Activated naive CD4-positive, alpha-beta T cell treated with anti-CD3 and anti-CD28 coated beads for 36 hours (primary cell): Measurements from ENCODE around the gene MC3R. TPM values are rescaled to one million over a fixed set of nuclear protein-coding genes. Genes with fewer than 3 reads are reported as not detected.

ENCODE experiments used
- CTCF ChIA-PET: fragments of 350-600 bp; sonication (Branson Sonifier 250); formaldehyde crosslinking; loops from one replicate; lab custom pipeline; 2021; ENCODE audit warnings: antibody characterized with exemption; lab: Charles Lee
- DNase-seq: peaks from one replicate; pipeline ENCODE4 v3.0.0-alpha.2; 2020
- H3K27ac Mint-ChIP-seq: one replicate; pipeline ENCODE4 v1.8.0; 2021; ENCODE audit warnings: mild to moderate bottlenecking, mixed read lengths
- H3K27me3 Mint-ChIP-seq: one replicate; pipeline ENCODE4 v1.8.0; 2021; ENCODE audit warnings: low read depth, mixed read lengths
- H3K36me3 Mint-ChIP-seq: one replicate; pipeline ENCODE4 v1.8.0; 2021; ENCODE audit warnings: low read depth, mixed read lengths
- H3K4me1 Mint-ChIP-seq: one replicate; pipeline ENCODE4 v1.8.0; 2021; ENCODE audit warnings: low read depth, mixed read lengths
- H3K4me3 Mint-ChIP-seq: one replicate; pipeline ENCODE4 v1.8.0; 2021; ENCODE audit warnings: mild to moderate bottlenecking, moderate library complexity, mixed read lengths
- H3K9me3 Mint-ChIP-seq: one replicate; pipeline ENCODE4 v1.8.0; 2021; ENCODE audit warnings: mixed read lengths
- intact Hi-C: fragments of 100-400 bp; cut with micrococcal nuclease; formaldehyde crosslinking; loops from one replicate; pipeline ENCODE4 v1.15.1; 2023
- total RNA-seq, 2 experiments: library from RNA; stranded (reverse); gene quantifications; one replicate each; pipeline ENCODE4 v1.2.3, GENCODE V29; 2021

MC3R gene
- total RNA-seq, 2 experiments from 2014 or later, result not detected

GRCh38 chr20:56259948-56260347 is 11.4 kb downstream of the MC3R start:
- no peaks in the 10 kb centered on the region for H3K36me3 Mint-ChIP-seq
- no peak for DNase-seq
- no peak overlapping the region for H3K27ac Mint-ChIP-seq
- H3K9me3 Mint-ChIP-seq, result no peaks in the 10 kb centered on the region
- intact Hi-C loops, result no loop called here
- CTCF ChIA-PET, result no interaction called here
- no peaks in the 10 kb centered on the region for H3K4me1 Mint-ChIP-seq
- no peak overlapping the region for H3K4me3 Mint-ChIP-seq
- peaks cover 4% of the 10 kb centered on the region for H3K27me3 Mint-ChIP-seq

GRCh38 chr20:56268536-56268935 is 20.0 kb downstream of the MC3R start:
- Mint-ChIP-seq H3K4me1 (no peaks in the 10 kb centered on the region), H3K4me3 (no peak overlapping the region), H3K9me3 (peaks cover 1% of the 10 kb centered on the region), H3K27me3 (peaks cover 9% of the 10 kb centered on the region), H3K36me3 (no peaks in the 10 kb centered on the region), H3K27ac (no peak overlapping the region)
- intact Hi-C loops, result no loop called here
- CTCF ChIA-PET, result no interaction called here
- DNase-seq, result no peak

DNA sequence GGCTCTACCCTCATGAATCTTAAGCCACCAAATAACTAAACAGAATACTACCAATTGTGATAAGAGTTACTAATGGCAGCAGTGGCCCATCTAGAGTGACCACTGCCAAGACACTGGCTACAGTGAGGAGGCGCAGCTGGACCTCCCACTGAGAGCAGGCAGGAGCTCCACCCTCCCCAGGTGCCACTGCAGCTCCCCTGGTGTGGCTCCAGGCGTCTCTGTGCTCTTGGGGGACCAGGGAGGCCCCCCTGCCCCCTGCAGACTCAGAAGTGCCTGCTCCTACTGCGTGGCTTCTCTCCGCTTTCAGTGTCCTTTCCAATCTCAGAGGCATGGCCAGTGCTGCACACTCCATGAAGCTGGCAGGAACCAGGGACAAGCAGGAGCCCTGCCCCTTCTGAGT is 23.4 kb downstream of the MC3R start:
- intact Hi-C loops, result no loop called here
- no peaks in the 10 kb centered on the region for H3K4me1 Mint-ChIP-seq
- no peak overlapping the region for H3K27ac Mint-ChIP-seq
- no peak for DNase-seq
- no peaks in the 10 kb centered on the region for H3K36me3 Mint-ChIP-seq
- peaks cover 14% of the 10 kb centered on the region for H3K27me3 Mint-ChIP-seq
- CTCF ChIA-PET, result no interaction called here
- H3K9me3 Mint-ChIP-seq, result peaks cover 1% of the 10 kb centered on the region
- no peak overlapping the region for H3K4me3 Mint-ChIP-seq

GRCh38 chr20:56273491-56273890 is 25.0 kb downstream of the MC3R start:
- intact Hi-C loops, result no loop called here
- Mint-ChIP-seq H3K36me3 (no peaks in the 10 kb centered on the region), H3K4me1 (no peaks in the 10 kb centered on the region), H3K27ac (no peak overlapping the region), H3K27me3 (peaks cover 14% of the 10 kb centered on the region), H3K9me3 (peaks cover 1% of the 10 kb centered on the region), H3K4me3 (no peak overlapping the region)
- DNase-seq, result no peak
- CTCF ChIA-PET, result interaction anchor here (0.6 kb wide), 1 partner anchor 61 kb away, joined by 3 read pairs; no protein-coding TSS in a partner anchor

- H3K27ac Mint-ChIP-seq, result no peak overlapping the region
- no peak for DNase-seq
- H3K4me3 Mint-ChIP-seq, result no peak overlapping the region
- no peaks in the 10 kb centered on the region for H3K4me1 Mint-ChIP-seq
- H3K27me3 Mint-ChIP-seq, result peaks cover 14% of the 10 kb centered on the region
- CTCF ChIA-PET, result no interaction called here
- intact Hi-C loops, result no loop called here
- no peaks in the 10 kb centered on the region for H3K36me3 Mint-ChIP-seq
- peaks cover 1% of the 10 kb centered on the region for H3K9me3 Mint-ChIP-seq
These were observed 25.6 kb downstream of the MC3R start for GRCh38 chr20:56274156-56274555.

DNA sequence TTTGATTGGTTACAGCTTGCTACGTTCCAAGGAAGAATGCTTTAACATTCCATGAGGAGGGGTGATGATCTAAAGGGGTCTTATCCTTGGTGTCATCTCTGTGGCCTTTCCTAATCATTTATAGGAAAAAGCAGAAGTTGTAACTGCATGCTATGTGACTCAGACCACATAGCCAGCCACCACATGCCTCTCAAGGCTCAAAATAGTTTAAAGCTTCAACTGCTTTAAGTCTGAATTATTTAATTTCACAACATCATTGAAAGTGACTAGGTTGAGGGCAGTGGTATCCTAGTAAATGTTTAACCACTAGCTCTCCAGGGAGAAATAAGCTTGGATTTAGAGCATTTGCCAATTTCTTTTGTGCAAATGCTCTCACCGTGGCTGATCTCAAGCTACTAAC is 29.7 kb downstream of the MC3R start:
- no peak overlapping the region for H3K4me3 Mint-ChIP-seq
- intact Hi-C loops, result no loop called here
- CTCF ChIA-PET, result no interaction called here
- peaks cover 9% of the 10 kb centered on the region for H3K27me3 Mint-ChIP-seq
- DNase-seq, result no peak
- H3K9me3 Mint-ChIP-seq, result no peaks in the 10 kb centered on the region
- H3K36me3 Mint-ChIP-seq, result no peaks in the 10 kb centered on the region
- H3K4me1 Mint-ChIP-seq, result no peaks in the 10 kb centered on the region
- H3K27ac Mint-ChIP-seq, result no peak overlapping the region

GRCh38 chr20:56285496-56285895 is 37.0 kb downstream of the MC3R start:
- Mint-ChIP-seq H3K27ac (no peak overlapping the region), H3K9me3 (no peaks in the 10 kb centered on the region)
- CTCF ChIA-PET, result no interaction called here

GRCh38 chr20:56289652-56290051 is 41.1 kb downstream of the MC3R start:
- Mint-ChIP-seq H3K27me3 (peaks cover 9% of the 10 kb centered on the region), H3K27ac (no peak overlapping the region), H3K4me1 (no peaks in the 10 kb centered on the region), H3K4me3 (no peak overlapping the region), H3K36me3 (no peaks in the 10 kb centered on the region), H3K9me3 (no peaks in the 10 kb centered on the region)
- DNase-seq, result no peak
- CTCF ChIA-PET, result no interaction called here
- intact Hi-C loops, result no loop called here

More at GRCh38 chr20:56285496-56285895, 37.0 kb downstream of the MC3R start:
- intact Hi-C loops, result no loop called here
- no peaks in the 10 kb centered on the region for H3K4me1 Mint-ChIP-seq
- H3K27me3 Mint-ChIP-seq, result peaks cover 8% of the 10 kb centered on the region
- H3K36me3 Mint-ChIP-seq, result no peaks in the 10 kb centered on the region
- no peak for DNase-seq
- no peak overlapping the region for H3K4me3 Mint-ChIP-seq

DNA sequence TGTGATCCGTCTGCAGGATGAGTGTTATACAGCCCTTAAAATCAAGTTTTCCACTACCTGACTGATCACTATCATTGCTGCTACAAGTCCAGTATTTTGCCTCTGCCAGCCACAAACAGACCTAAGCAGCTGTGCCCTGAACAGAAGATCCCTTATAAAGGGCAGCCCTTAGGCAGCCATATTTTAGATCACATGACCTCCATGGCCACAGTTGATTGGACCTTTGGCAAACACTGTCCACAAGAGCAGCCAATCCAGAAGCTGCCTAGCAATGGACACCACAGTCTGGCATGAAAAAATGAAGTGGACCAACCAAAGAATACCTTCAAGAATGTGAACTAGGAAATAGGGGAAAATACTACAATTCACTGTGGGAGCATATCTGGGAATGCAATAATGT is 50.8 kb downstream of the MC3R start:
- no peak overlapping the region for H3K4me3 Mint-ChIP-seq
- no peaks in the 10 kb centered on the region for H3K36me3 Mint-ChIP-seq
- H3K27me3 Mint-ChIP-seq, result peaks cover 17% of the 10 kb centered on the region
- H3K9me3 Mint-ChIP-seq, result no peaks in the 10 kb centered on the region
- no peaks in the 10 kb centered on the region for H3K4me1 Mint-ChIP-seq
- no peak overlapping the region for H3K27ac Mint-ChIP-seq
- intact Hi-C loops, result no loop called here
- no peak for DNase-seq
- CTCF ChIA-PET, result no interaction called here

Other genes with a start within 250 kb of the MC3R start
- gene CBLN4, start 243.2 kb upstream of the MC3R start, total RNA-seq, result not detected
- 1 to 10 TPM; 7.5 to 8.2 TPM for gene FAM210B, start 110.2 kb downstream of the MC3R start, total RNA-seq
- 100 to 1,000 TPM; 115 to 121 TPM for gene AURKA, start 143.5 kb downstream of the MC3R start, total RNA-seq
- 10 to 100 TPM; 68.0 to 70.7 TPM for gene CSTF1, start 143.9 kb downstream of the MC3R start, total RNA-seq
- gene CASS4, start 163.5 kb downstream of the MC3R start, total RNA-seq, result 1 to 10 TPM; 5.1 to 5.2 TPM
- 10 to 100 TPM; 76.8 to 82.9 TPM for gene RTF2, start 219.9 kb downstream of the MC3R start, total RNA-seq